GM10248 (cell line): ENCODE measurements around the gene STOX2.

Source experiments
- CTCF ChIA-PET: fragments of 300-600 bp; sonication (Branson Sonifier 250); formaldehyde crosslinking; extraction: SDS; loops from one replicate; lab custom pipeline; 2021; ENCODE audit warnings: antibody characterized with exemption; lab: Yijun Ruan, JAX
- POLR2A ChIA-PET: fragments of 350-650 bp; sonication (Branson Sonifier 250); formaldehyde crosslinking; extraction: SDS; loops from one replicate; lab custom pipeline; 2020; ENCODE audit warnings: antibody characterized with exemption; lab: Yijun Ruan, JAX
- DNase-seq: peaks from one replicate; pipeline ENCODE4 v3.0.0; 2012; ENCODE audit errors: extremely low spot score
- TF ChIP-seq, protein P1 (sequence below): IDR thresholded peaks from 2 replicates; pipeline ENCODE4 v1.5.1; 2012; ENCODE audit warnings: mild to moderate bottlenecking, low read depth; ENCODE audit errors: extremely low read depth, missing control alignments, control extremely low read depth

Gene STOX2

DNA sequence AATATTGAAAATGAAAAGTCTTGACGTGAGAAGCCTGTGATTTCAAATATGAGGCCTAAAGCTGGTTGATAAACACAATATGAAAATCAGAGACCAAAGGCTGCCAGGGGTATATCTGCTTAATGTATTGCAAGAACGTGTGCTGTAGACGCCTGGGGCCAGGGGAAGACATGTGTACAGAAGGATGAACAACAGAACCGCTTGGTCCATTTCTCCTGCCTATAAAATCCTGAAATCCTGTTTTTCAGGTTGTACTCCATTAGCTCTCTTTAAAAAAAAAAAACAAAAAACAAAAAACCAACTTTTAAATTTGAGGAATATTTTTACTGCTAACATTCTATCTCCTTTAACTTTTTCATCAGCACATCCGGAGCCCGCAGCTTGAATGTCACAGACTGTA is 109.2 kb downstream of the STOX2 start:
- POLR2A ChIA-PET = no interaction called here
- TF ChIP-seq, protein P1, sequence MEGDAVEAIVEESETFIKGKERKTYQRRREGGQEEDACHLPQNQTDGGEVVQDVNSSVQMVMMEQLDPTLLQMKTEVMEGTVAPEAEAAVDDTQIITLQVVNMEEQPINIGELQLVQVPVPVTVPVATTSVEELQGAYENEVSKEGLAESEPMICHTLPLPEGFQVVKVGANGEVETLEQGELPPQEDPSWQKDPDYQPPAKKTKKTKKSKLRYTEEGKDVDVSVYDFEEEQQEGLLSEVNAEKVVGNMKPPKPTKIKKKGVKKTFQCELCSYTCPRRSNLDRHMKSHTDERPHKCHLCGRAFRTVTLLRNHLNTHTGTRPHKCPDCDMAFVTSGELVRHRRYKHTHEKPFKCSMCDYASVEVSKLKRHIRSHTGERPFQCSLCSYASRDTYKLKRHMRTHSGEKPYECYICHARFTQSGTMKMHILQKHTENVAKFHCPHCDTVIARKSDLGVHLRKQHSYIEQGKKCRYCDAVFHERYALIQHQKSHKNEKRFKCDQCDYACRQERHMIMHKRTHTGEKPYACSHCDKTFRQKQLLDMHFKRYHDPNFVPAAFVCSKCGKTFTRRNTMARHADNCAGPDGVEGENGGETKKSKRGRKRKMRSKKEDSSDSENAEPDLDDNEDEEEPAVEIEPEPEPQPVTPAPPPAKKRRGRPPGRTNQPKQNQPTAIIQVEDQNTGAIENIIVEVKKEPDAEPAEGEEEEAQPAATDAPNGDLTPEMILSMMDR = no peak
- no peak for DNase-seq
- CTCF ChIA-PET = no interaction called here

- CTCF ChIA-PET = interaction anchor here (1.1 to 1.7 kb wide), 2 partner anchors 9 to 11 kb away, joined by 3 to 5 read pairs; no protein-coding TSS in a partner anchor
- DNase-seq = no peak
- TF ChIP-seq, protein P1 = no peak
- POLR2A ChIA-PET = interaction anchor here (0.7 kb wide), 1 partner anchor 1416 kb away, joined by 3 read pairs; no protein-coding TSS in a partner anchor
Measured at GRCh38 chr4:184016759-184017668, 111.9 kb downstream of the STOX2 start.

- no peak for DNase-seq
- TF ChIP-seq, protein P1 = no peak
- ChIA-PET POLR2A (no interaction called here), CTCF (no interaction called here)
Measured at GRCh38 chr4:184019076-184019475, 114.0 kb downstream of the STOX2 start.

- ChIA-PET POLR2A (no interaction called here), CTCF (no interaction called here)
- TF ChIP-seq, protein P1 = no peak
- no peak for DNase-seq
Measured at GRCh38 chr4:184019667-184020623, 114.8 kb downstream of the STOX2 start.

- POLR2A ChIA-PET = no interaction called here
- CTCF ChIA-PET = no interaction called here
- DNase-seq = no peak
- TF ChIP-seq, protein P1 = no peak
Measured at GRCh38 chr4:184021389-184021788, 116.3 kb downstream of the STOX2 start.

DNA sequence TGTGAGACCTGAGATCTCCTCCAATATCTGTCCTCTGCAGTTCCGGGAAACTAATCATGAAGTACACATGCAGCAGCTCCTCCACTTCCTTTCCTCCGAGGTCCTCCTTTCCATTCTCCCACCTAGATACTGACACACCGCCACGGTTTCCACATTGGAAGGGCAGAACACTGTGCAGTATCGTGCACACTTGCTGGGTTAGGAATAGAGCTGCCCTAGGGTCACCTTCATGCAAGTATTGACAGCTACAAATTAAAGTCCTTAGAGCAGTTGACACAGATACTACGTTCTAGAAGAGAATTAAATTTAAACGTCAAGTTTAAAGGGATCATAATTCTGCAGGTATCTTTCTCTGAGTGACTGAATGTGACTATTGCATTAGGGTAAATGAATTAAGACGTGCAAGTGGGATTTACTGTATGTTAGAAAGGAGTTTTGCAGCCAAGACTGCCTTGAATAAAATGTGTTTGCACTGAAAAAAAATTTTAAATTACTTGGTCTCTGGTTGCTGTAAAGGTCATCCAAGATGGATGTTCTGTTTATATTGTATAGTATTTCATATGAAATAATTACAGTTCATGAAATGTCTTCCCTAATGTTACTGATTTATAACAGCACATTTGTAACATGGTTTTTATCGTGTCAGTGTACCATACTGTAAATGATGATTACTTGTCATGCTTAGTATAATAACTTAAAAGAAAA is 117.7 kb downstream of the STOX2 start:
- ChIA-PET POLR2A (no interaction called here), CTCF (no interaction called here)
- TF ChIP-seq, protein P1 = no peak
- no peak for DNase-seq
